ENCODE measurements around the gene ZNF497. TPM values are rescaled to one million over a fixed set of nuclear protein-coding genes. Genes with fewer than 3 reads are reported as not detected.
A peak's percentile ranks its signal among the peaks of the same experiment; 100 is the strongest.
"Not testable (repeated sequence)": the region's sequence is repeated elsewhere in the genome, so short reads cannot be mapped to it uniquely, and the experiment has no call there.

ZNF497 gene
- polyA plus RNA-seq, 1 donor: 2.4 TPM

- no peak for DNase-seq
Measured at GRCh38 chr19:58393725-58394033, 31.1 kb upstream of the ZNF497 start.

- DNase-seq: no peak
Measured at GRCh38 chr19:58392945-58393724, 30.6 kb upstream of the ZNF497 start.

DNA sequence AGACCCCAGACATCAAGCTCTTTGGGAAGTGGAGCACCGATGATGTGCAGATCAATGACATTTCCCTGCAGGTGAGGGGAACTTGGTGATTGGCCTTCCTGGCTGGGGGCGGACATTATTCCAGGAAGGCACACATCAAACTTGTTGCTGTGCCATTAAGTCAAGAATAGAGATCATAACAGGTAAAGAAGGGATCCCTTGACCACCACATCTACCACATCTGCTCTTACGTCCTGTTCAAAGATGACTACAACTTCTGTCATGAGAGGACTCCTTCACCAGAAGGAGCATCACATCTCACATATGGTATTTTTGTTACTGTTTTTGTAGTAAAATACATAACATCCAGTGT lies 25.6 kb upstream of the ZNF497 start:
- no peak for DNase-seq

- DNase-seq: no peak
Measured at GRCh38 chr19:58387338-58388174, 25.0 kb upstream of the ZNF497 start.

- DNase-seq: peak; percentile 97
Measured at GRCh38 chr19:58386576-58387337, 24.2 kb upstream of the ZNF497 start, which contains the start of gene RPS5. TSS of gene RPS5 (plus strand) at chr19:58387269. CDS start at chr19:58388138, 869 bp downstream.

- no peak for DNase-seq
Measured at GRCh38 chr19:58385891-58386575, 23.5 kb upstream of the ZNF497 start.

DNA sequence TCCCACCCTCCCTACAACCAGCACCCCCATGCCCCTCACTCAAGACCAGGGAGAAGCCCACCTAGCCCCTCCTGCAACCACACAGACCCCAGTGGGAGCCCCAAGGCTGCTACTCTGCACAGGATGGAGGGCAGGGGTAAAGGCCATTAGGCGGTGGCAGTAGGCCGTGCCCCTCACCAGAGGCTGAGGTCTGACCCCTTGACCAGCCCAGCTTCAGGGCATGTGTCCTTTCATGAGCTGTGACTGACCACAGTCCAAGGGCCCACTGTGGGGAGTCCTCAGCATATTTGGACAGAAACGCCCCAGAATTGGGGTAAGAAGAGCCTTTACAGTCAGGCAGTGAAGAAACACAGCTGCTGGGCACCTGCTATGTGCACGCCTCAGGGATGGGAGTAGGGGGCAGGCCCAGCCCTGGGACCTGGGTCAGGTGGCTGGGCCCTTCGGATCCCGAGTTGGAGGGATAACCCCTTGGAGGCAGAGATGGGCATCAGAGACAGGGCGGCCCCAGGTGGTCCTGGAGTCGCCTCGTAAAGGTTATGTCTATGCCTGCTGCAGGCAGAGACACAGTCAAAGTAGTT lies 22.9 kb upstream of the ZNF497 start:
- no peak for DNase-seq

DNA sequence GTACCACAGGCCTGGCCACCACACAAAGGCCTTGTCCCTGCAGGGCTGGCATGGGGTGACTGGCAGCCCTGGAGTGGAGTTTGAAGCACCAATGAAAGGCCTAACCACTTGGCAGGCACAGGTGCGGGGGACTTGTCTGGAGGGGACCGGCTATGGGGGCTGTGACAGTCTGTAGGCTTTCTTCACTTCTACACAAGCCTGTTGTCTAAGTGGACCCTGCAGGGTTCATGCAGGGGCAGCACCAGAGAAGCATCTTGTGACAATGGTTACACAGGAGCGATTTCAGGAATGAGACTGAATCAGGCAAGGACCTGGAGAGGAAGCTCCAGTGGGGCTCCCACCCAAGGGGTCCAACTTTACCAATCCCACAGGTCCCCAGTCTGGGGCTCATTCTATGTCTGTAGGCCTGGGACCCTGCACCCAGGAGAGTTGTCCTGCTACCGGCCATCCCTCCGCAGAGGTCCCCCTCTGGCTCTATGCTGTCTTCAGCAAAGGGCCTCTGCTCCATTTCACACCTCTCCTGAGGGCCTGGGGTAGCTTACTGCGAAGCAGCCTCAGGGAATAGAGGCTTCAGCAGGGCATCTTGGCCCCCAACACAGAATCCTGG lies 20.5 kb upstream of the ZNF497 start:
- no peak for DNase-seq

DNA sequence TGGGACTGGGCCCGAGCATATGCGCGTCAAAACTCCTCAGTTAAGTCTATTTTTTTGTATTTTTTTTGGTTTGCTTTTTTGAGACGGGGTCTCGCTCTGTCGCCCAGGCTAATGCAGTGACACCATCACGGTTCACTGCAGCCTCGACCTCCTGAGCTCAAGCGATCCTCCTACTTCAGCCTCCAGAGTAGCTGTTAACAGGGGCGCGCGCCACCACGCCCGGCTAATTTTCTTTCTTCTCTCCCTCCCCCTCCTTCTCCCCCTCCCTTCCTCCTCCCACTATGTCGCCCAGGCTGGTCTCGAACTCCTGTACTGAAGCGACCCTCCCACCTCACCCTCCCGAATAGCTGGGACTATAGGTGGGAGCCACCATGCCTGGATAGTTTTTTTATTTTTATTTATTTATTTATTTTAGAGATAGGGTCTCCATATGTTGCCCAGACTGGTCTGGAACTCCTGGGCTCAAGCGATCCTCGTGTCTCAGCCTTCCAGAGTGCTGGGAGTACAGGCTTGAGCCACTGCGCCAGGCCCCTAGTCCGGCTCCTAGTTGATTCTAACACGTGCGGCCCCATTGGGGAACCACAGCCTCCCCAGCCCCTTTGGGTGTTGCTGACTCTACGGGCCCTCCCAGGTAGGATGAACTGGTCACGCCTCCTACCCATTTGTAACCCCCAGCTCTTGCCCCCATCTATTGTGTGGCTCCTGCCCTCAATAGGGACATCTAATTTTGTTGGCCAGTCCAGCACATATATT lies 19.1 kb upstream of the ZNF497 start:
- DNase-seq: no peak

GRCh38 chr19:58380662-58381459 lies 18.3 kb upstream of the ZNF497 start, which contains the start of gene ZNF837:
TSS of gene ZNF837 (minus strand) at chr19:58381030. CDS start at chr19:58369332, 11,698 bp downstream.
- peak; percentile 100 for DNase-seq

DNA sequence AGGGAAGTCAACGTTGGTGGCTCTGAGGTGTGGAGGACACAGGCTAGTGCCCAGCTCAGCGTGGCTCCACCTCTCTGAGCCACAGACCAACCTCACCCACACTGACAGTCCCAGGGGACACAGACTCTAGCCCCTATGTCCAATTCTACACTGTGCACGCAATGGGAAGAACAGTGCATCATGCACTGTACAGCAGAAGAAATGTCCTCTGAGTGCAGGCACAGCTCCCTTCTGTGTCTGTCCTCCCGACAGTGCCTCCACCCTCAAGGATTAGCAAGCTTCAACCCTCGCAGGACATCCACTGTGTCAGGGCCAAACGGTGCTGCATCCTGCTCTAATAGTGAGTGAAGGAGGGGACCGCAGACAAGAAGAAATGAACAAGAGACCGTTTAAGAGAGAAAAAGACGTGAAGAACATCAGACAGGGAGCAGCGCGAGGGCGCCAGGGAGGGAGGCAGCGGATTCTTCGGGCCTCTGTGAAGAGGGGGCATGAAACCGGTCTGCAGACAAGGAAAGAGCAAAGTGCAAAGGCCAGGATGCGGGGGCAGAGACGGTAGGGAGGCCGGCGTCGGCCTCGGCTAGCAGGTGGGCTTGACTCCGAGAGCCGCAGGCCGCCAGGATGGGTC lies 17.6 kb upstream of the ZNF497 start:
- no peak for DNase-seq

GRCh38 chr19:58379246-58379645 lies 16.7 kb upstream of the ZNF497 start:
- DNase-seq: no peak

GRCh38 chr19:58376724-58377123 lies 14.2 kb upstream of the ZNF497 start:
- not testable (repeated sequence) for DNase-seq

GRCh38 chr19:58374200-58374599 lies 11.6 kb upstream of the ZNF497 start:
- no peak for DNase-seq

- DNase-seq: no peak
Measured at GRCh38 chr19:58372311-58373133, 10.0 kb upstream of the ZNF497 start.

DNA sequence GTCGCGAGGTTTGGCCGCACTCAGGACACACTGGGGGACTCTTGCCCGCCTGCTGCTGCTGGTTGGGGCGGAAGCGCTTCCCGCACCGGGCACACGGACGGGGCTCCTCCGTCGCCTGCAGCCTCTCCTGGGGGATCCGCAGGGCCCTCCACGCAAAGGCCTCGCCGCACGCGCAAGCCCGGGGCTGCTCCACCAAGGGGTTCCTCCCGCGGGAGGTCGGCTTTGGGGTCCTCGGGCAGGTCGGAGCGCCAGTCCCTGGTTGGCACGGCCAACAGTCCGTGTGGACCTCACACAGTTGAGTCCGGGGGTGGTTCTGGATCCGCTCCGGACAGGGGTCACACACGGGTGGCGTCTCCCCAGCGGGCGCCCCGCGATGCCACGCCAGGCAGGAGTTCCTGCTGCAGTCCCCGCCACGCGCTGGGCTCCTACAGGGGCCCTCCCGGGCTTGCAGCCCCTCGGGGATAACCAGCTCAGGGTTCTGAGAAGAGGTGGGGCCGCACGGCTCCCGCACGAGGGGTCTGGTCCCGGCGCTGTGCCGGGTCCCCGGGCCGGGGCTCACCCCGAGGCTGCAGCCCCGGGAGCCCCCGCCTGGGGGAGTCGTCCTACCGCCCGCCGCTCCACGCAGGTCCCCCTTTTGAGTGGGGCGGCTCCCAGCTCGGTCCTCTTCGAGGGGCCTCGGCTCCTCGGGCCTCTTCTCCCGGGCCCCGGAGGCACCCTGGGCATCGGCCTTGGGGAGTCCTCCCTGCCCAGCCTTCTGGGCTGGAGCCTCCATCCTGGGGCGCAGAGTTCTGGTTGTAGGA lies 6.2 kb upstream of the ZNF497 start:
- no peak for DNase-seq

DNA sequence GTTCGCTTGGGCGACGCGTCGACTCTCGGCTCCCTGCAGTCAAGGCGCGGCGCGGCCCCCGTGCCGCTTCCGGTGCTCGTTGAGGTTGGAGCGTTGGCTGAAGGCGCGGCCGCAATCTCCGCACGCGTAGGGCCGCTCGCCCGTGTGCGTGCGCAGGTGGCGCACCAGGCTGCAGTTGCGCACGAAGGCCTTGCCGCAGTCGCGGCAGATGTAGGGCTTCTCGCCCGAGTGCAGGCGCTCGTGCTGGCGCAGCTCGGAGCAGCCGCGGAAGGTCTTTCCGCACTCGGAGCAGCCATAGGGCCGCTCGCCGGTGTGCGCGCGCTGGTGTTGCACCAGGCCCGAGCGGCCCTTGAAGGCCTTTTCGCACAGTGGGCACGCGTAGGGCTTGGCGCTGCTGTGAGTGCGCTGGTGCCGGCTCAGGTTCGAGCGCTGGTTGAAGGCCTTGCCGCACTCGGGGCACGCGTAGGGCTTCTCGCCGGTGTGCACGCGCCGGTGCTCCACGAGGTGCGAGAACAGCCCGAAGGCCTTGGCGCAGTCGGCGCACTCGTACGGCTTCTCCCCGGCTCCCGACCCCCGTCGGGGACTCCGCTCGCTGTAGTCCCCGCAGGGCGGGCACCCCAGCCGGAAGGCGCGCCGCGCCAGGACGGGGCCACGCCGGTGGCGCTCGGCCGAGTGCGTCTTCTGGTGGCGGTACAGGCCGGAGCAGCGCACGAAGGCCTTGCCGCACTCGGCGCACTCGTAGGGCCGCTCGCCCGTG lies 5.3 kb upstream of the ZNF497 start:
- DNase-seq: no peak
